HG03139 (cell line): Measurements from ENCODE around the gene TXNDC9.
A peak's percentile ranks its signal among the peaks of the same experiment; 100 is the strongest.
"Not testable (repeated sequence)": the region's sequence is repeated elsewhere in the genome, so short reads cannot be mapped to it uniquely, and the experiment has no call there.

Experiments used
- ATAC-seq: cut with Tn5 transposase; IDR thresholded peaks from one replicate; pipeline ENCODE4 v1.9.1; 2021; ENCODE audit not compliant: unreplicated experiment

TXNDC9 gene

GRCh38 chr2:99336804-99337112 is 625 bp upstream of the TXNDC9 start:
- ATAC-seq = peak; percentile 2

GRCh38 chr2:99325384-99325783 is 10.7 kb downstream of the TXNDC9 start:
- no peak for ATAC-seq

GRCh38 chr2:99317873-99318200 is 18.3 kb downstream of the TXNDC9 start:
- not testable (repeated sequence) for ATAC-seq

- no peak for ATAC-seq
Observed at GRCh38 chr2:99317161-99317872, 18.8 kb downstream of the TXNDC9 start.

- not testable (repeated sequence) for ATAC-seq
Observed at GRCh38 chr2:99301097-99301496, 35.0 kb downstream of the TXNDC9 start, which contains the start of gene LYG1. LYG1 (minus strand) TSS chr2:99301197; CDS start chr2:99295670, 5,527 bp downstream.

GRCh38 chr2:99299580-99299979 is 36.6 kb downstream of the TXNDC9 start:
- no peak for ATAC-seq

GRCh38 chr2:99297994-99298393 is 38.1 kb downstream of the TXNDC9 start:
- ATAC-seq = no peak

GRCh38 chr2:99285526-99285925 is 50.6 kb downstream of the TXNDC9 start:
- no peak for ATAC-seq

- no peak for ATAC-seq
Observed at GRCh38 chr2:99279969-99280695, 56.0 kb downstream of the TXNDC9 start.

- ATAC-seq = no peak
Observed at GRCh38 chr2:99278793-99279291, 57.3 kb downstream of the TXNDC9 start.

GRCh38 chr2:99278195-99278765 is 57.9 kb downstream of the TXNDC9 start:
- not testable (repeated sequence) for ATAC-seq

GRCh38 chr2:99275882-99276281 is 60.3 kb downstream of the TXNDC9 start:
- ATAC-seq = no peak
